ENCODE measurements around the gene IL16. TPM values are rescaled to one million over a fixed set of nuclear protein-coding genes. Genes with fewer than 3 reads are reported as not detected.

IL16 gene
- total and polyA plus RNA-seq, 10 donors: 93.9 to 159 (median 128) TPM

GRCh38 chr15:81259760-81260298 is 63.1 kb downstream of the IL16 start:
- Histone ChIP-seq H3K4me1 (peaks cover 0 to under 1% (median 0%) of the 10 kb centered on the region in 6 donors), H3K4me3 (no peak overlapping the region), H3K36me3 (no peaks in the 10 kb centered on the region), H3K27ac (no peak overlapping the region), H3K27me3 (replicated peaks in 1 of 7) (no peaks in the 10 kb centered on the region), H3K9me3 (no peaks in the 10 kb centered on the region)
- no peak for DNase-seq
- WGBS, 5 donors: 62 to 76% (median 65%) methylated on average over 4 of the region's 4 CpGs
- TF ChIP-seq POLR2AphosphoS5 (IDR thresholded peaks at IDR 0.05) (no peak), POLR2A (IDR thresholded peaks at IDR 0.05) (no peak), CTCF (IDR thresholded peaks at IDR 0.05 in 8 of 11, conservative IDR thresholded peaks at IDR 0.05 in 3 of 11) (no peak)
- intact Hi-C loops (cut with DNase I; ENCODE audit: low total_unique reads): loop anchor here (10.0 kb wide), 2 partner anchors 105 to 805 kb away; no protein-coding TSS in a partner anchor

- Histone ChIP-seq H3K27ac (no peak overlapping the region), H3K4me1 (peaks cover 10 to 15% (median 13%) of the 10 kb centered on the region in 6 donors), H3K27me3 (replicated peaks in 1 of 7) (no peaks in the 10 kb centered on the region), H3K4me3 (no peak overlapping the region), H3K9me3 (no peaks in the 10 kb centered on the region), H3K36me3 (no peaks in the 10 kb centered on the region)
- 75 to 87% (median 82%) methylated on average over 6 of the region's 6 CpGs for WGBS, 5 donors
- intact Hi-C loops (cut with DNase I; ENCODE audit: low total_unique reads): loop anchor here (10.0 kb wide), 2 partner anchors 106 to 806 kb away; no protein-coding TSS in a partner anchor
- DNase-seq: no peak
- TF ChIP-seq POLR2A (IDR thresholded peaks at IDR 0.05) (no peak), CTCF (IDR thresholded peaks at IDR 0.05 in 8 of 11, conservative IDR thresholded peaks at IDR 0.05 in 3 of 11) (no peak), POLR2AphosphoS5 (IDR thresholded peaks at IDR 0.05) (no peak)
These were observed 64.6 kb downstream of the IL16 start for GRCh38 chr15:81261172-81261811.

- 86 to 94% (median 88%) methylated on average over 4 of the region's 4 CpGs for WGBS, 5 donors
- Histone ChIP-seq H3K27ac (no peak overlapping the region), H3K36me3 (no peaks in the 10 kb centered on the region), H3K9me3 (no peaks in the 10 kb centered on the region), H3K27me3 (replicated peaks in 1 of 7) (no peaks in the 10 kb centered on the region), H3K4me1 (peaks cover 13 to 20% (median 16%) of the 10 kb centered on the region in 6 donors), H3K4me3 (no peak overlapping the region)
- no peak for DNase-seq
- intact Hi-C loops (cut with DNase I; ENCODE audit: low total_unique reads): loop anchor here (10.0 kb wide), 2 partner anchors 109 to 809 kb away; no protein-coding TSS in a partner anchor
- TF ChIP-seq POLR2A (IDR thresholded peaks at IDR 0.05) (no peak), CTCF (IDR thresholded peaks at IDR 0.05 in 8 of 11, conservative IDR thresholded peaks at IDR 0.05 in 3 of 11) (no peak), POLR2AphosphoS5 (IDR thresholded peaks at IDR 0.05) (no peak)
These were observed 66.8 kb downstream of the IL16 start for GRCh38 chr15:81263477-81263876.
